Forelimb muscle (tissue), 1 donor: ENCODE measurements around the gene TRIM26. TPM values are rescaled to one million over a fixed set of nuclear protein-coding genes. Genes with fewer than 3 reads are reported as not detected.
"Not testable (repeated sequence)": the region's sequence is repeated elsewhere in the genome, so short reads cannot be mapped to it uniquely, and the experiment has no call there.

Experiments
- DNase-seq: peaks from one replicate; pipeline ENCODE4 v3.0.0-alpha.2; 2013; ENCODE audit warnings: low read depth
- polyA plus RNA-seq: library from polyadenylated mRNA; unstranded; fragments of 120-200 nt; gene quantifications from one replicate; pipeline ENCODE4 v1.2.1, GENCODE V29; 2013; ENCODE audit not compliant: insufficient read length

TRIM26 gene
- polyA plus RNA-seq: 16.2 TPM

- DNase-seq: peak; percentile 93
Measured at GRCh38 chr6:30212865-30213666, at the start of gene TRIM26. Gene TRIM26, minus strand, starts transcription at chr6:30213406. Its CDS starts 14,303 bp downstream, at chr6:30199103.

- DNase-seq: no peak
Measured at GRCh38 chr6:30260036-30260504, 46.9 kb upstream of the TRIM26 start.

- peak; percentile 54 for DNase-seq
Measured at GRCh38 chr6:30259140-30260035, 46.2 kb upstream of the TRIM26 start.

- DNase-seq: no peak
Measured at GRCh38 chr6:30258204-30258603, 45.0 kb upstream of the TRIM26 start.

- not testable (repeated sequence) for DNase-seq
Measured at GRCh38 chr6:30252417-30252816, 39.2 kb upstream of the TRIM26 start.

- DNase-seq: no peak
Measured at GRCh38 chr6:30244560-30244959, 31.4 kb upstream of the TRIM26 start.

GRCh38 chr6:30238178-30238795, 25.1 kb upstream of the TRIM26 start:
- DNase-seq: no peak

- DNase-seq: no peak
Measured at GRCh38 chr6:30234356-30234755, 21.1 kb upstream of the TRIM26 start.

- DNase-seq: no peak
Measured at GRCh38 chr6:30231067-30231466, 17.9 kb upstream of the TRIM26 start.

GRCh38 chr6:30227763-30228487, 14.7 kb upstream of the TRIM26 start:
- no peak for DNase-seq

- DNase-seq: no peak
Measured at GRCh38 chr6:30227242-30227722, 14.1 kb upstream of the TRIM26 start.

GRCh38 chr6:30223339-30223738, 10.1 kb upstream of the TRIM26 start:
- no peak for DNase-seq

GRCh38 chr6:30221956-30222355, 8.8 kb upstream of the TRIM26 start:
- DNase-seq: not testable (repeated sequence)

GRCh38 chr6:30221395-30221794, 8.2 kb upstream of the TRIM26 start:
- not testable (repeated sequence) for DNase-seq

- no peak for DNase-seq
Measured at GRCh38 chr6:30219244-30219643, 6.0 kb upstream of the TRIM26 start.

GRCh38 chr6:30216096-30216495, 2.9 kb upstream of the TRIM26 start:
- DNase-seq: no peak

- DNase-seq: no peak
Measured at GRCh38 chr6:30214657-30214982, 1.4 kb upstream of the TRIM26 start.

GRCh38 chr6:30213957-30214656, 901 bp upstream of the TRIM26 start:
- DNase-seq: no peak

- no peak for DNase-seq
Measured at GRCh38 chr6:30213667-30213956, 406 bp upstream of the TRIM26 start.

- DNase-seq: no peak
Measured at GRCh38 chr6:30211899-30212298, 1.3 kb downstream of the TRIM26 start.

GRCh38 chr6:30211306-30211705, 1.9 kb downstream of the TRIM26 start:
- DNase-seq: no peak
